GM19328 (cell line): ENCODE results near the gene ASPN.
"Not testable (repeated sequence)": the region's sequence is repeated elsewhere in the genome, so short reads cannot be mapped to it uniquely, and the experiment has no call there.

Experiments
- ATAC-seq: cut with Tn5 transposase; IDR thresholded peaks from one replicate; pipeline ENCODE4 v1.9.1; 2021; ENCODE audit warnings: mild to moderate bottlenecking, moderate library complexity; ENCODE audit not compliant: unreplicated experiment

The ASPN gene

DNA sequence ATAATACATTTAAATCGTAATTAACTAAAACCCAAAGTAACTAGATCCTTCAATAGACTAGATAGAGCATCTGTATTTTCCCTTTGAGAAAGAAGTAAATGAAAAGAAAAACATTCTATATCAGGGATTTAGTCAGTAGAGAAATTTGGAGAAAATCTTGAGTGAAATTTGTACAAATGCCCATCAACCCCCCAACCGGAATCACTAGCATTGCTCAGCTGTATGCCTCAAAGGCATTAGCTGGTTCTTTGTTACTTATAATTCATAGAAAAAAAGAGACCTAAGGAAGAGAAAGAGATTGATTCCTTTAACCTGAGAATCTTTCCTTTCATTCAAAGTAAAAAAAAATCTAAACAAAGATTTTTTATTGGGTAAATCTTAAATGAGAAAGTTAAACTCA, 58.7 kb downstream of the ASPN start:
- no peak for ATAC-seq

DNA sequence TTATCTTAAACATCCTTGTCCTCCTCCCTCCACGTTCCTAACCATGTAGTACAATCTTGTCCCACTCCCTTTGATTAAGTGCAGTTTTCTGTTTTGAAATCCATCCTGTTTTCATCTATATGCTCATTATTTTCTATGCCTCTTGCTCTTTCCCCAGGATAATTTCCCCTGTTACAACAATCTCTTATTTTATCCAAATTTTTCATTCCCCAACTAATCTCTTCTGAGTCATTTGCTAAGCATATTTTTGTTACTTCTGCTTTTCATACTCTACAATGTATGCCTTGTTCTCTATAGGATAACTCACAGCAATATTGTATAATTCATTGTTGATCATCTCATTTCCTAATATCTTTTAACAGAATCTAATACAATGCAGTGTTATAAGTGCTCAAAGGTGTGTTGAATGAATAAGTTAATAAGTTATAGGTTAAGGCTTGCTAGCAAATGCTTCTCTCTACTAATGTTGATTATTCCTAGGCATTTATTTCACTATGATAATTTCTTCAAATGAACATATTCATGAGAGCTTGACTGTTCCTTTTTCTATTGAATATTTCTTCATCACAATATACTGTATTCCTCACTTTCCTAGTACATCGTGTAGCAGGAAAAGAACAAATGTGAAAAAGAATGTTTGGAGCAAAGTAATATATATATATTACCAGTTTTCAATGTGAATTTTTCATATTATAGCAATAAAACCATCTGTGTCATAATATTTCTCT, 59.5 kb downstream of the ASPN start:
- no peak for ATAC-seq

DNA sequence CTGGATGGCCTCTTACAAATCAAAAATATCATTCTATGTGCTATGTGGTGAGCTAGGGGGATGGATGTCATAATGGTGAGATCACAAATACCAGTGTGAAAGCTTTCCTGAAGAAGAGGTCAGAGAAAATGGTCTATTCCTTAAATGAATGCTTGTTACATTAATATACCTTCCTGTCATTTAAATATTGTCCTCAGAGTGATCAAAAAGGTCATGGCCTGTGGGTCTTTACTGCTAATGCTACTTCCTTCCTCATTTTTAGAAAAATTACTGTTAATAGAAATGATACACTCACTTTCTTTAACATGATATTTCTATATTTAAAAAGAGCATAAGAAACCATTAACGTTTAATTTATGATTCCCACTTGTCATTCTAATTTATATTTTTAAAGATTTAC, 67.7 kb downstream of the ASPN start:
- no peak for ATAC-seq

DNA sequence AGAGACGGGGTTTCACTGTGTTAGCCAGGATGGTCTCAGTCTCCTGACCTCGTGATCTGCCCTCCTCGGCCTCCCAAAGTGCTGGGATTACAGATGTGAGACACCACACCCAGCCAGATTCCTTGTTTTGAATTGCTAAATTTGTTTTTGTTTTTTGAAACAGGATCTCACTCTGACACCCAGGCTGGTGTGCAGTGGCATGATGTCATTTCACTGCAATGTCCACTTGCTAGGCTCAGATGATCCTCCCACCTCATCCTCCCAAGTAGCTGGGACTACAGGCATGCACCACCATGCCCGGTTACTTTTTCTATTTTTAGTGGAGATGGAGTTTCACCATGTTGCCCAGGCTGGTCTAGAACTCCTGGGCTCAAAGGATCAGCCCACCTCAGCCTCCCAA, 71.1 kb downstream of the ASPN start:
- ATAC-seq: not testable (repeated sequence)

DNA sequence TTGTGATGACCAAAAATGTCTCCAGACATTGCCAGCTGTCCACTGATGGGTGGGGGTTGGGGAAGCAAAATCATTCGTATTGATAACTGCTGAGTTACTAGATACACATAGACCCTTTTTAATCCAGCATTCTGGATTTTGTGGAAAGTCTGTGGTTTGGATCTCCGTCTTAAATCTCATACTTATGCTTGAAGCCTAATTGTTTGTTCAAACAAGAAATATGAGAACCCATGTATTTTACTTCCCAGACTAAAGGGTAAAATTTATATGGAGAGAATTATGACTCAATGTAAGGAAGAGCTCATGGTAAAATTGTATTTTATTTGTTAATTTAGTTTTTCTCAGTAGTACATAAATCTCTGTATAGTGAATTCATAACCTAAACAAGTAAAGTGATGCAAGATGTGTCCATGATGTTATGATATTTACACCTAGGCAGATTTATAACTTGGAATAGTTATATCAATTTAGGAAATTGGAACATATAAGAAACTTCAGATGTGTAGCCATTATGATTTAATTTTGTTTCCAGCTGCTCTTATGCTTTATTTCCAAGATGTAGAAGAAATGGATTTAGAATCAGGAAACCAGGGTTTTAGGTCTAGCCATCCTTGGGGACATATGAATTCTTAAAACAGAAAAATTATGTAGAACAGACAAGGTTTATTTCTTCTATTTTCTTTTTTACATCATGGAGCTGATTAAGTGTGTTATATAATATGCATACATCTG, 73.4 kb downstream of the ASPN start:
- no peak for ATAC-seq

DNA sequence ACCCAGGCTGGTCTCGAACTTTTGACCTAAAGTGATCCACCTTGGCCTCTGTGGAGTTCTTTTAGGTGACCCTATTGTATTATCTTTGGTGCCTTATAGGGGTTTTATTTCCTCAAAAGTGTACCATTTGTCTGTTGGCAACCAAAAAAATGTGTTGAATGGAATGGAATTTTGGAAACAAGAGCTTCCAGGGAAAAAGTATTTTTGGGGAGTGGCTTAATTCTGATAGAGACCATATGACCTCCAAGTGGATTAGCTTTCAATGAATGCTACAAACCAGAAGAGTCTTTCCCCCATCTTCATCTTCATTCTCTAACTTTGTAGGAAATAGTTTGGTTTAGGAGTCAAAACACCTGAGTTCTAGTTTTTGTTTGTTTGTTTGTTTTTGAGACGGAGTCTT, 74.5 kb downstream of the ASPN start:
- ATAC-seq: no peak

DNA sequence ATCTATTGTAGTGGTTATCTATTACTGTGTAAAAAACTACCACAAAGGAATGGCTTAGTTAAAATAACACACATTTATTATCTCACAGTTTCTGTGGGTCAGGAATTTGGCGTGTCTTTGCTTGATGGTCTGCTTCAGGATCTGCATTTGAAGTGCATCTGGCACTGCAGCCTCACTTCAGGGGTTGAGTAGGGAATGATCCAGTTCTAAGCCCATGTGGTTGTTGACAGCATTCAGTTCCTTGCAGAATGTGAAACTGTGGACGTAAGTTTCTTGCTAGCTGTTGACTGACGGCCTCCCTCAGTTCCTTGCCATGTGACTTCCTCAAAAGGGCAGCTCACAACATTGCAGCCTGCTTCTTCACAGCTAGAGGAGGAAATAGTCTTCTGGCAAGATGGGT, 75.8 kb downstream of the ASPN start:
- ATAC-seq: peak; percentile 57
